Measurements from ENCODE around the gene C2orf80.
"Not testable (repeated sequence)": the region's sequence is repeated elsewhere in the genome, so short reads cannot be mapped to it uniquely, and the experiment has no call there.

Gene C2orf80

DNA sequence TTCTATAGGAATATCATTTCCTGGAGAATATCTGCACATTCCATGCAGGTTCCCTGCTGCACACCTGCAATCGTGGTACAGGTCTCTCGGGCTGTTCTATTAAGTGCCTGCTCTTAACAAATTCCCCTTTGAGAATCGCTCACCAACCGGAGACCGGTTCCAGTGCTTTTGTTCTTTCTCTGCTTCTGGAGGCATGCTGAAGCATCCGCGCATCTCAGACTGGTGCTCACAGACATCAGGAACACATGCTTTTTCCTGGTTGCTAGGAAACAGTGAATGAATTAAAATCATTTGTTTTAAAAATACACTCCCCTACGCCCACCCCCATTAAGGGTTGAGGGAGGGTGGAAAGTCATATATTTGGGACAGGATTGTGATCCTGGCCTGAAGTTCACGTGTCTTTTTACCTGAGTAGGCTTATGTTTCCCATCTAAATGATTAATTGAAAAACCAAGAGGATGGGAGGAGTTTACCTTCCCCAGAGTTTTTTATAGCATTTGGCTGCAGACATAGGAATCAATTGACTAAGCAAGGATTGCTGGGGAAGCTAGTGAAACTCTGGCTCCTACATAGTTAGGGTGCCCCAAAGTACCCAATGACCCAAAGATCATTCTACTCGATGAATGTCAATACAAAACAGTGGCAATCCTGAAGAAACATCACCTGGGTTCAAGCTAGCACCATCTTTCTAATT lies at the start of gene C2orf80:
Gene C2orf80 (minus strand): TSS at position 221 of the 694 bp plus-strand sequence. CDS start 3,044 bp downstream, outside the sequence.
- in situ Hi-C loops (cut with HindIII; ENCODE audit: low sequenced_read_pairs): no loop called here

DNA sequence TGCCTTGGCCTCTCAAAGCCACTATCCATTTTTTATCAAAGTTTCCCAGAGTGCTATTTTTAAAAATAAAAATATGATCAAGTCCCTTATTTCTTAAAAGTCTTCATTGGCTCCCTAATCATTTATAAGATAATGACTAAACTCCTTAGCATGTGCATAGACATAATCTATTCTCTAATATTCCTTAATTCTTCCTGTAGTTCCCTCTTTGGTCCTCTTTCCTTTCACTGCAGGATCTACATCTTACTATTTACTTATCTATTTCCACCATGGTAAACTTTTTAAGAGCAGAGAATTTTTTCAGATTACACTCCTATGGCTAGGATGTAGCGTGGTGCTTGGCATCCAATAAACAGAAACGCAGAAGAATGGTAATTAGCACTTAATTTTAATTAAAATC lies 46.0 kb upstream of the C2orf80 start:
- in situ Hi-C loops (cut with HindIII; ENCODE audit: low sequenced_read_pairs): no loop called here

DNA sequence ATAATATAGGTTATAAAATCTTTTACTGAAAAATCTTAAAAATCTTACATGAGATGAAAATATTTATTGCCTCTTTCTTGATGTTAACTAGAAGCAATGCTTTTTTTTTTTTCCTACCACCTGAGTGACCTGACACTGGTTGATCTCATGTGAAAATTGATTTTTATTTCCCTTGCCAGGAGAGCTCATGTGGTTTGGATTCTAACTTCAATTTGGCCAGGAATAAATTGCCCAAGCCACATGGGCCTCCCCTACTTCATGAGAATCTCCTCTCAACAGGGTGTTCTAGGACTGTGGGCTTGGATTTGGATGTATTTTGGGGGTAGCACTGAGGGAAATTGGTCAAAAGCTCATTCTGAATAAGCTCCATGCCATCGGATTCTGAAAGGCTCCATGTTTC lies 45.0 kb upstream of the C2orf80 start:
- in situ Hi-C loops (cut with HindIII; ENCODE audit: low sequenced_read_pairs): no loop called here

DNA sequence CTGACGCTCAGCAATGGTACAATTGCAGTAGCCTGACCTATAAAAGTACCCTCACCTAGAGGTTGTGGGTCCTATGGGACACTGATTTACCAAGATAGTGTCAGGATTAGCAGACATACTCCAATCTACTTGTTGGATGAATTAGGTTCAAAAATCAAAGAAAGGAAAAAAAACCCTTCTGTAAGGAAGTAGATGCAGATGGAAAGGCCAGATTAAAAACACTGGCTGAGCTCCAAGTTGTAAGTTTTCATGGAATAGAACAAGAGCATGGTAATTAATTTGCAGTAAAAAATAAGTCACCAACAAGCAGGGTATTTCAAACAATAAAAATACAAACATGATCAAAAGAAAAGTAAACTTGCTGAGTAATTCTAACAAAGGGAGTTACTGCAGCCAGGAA lies 38.6 kb upstream of the C2orf80 start:
- in situ Hi-C loops (cut with HindIII; ENCODE audit: low sequenced_read_pairs): no loop called here

DNA sequence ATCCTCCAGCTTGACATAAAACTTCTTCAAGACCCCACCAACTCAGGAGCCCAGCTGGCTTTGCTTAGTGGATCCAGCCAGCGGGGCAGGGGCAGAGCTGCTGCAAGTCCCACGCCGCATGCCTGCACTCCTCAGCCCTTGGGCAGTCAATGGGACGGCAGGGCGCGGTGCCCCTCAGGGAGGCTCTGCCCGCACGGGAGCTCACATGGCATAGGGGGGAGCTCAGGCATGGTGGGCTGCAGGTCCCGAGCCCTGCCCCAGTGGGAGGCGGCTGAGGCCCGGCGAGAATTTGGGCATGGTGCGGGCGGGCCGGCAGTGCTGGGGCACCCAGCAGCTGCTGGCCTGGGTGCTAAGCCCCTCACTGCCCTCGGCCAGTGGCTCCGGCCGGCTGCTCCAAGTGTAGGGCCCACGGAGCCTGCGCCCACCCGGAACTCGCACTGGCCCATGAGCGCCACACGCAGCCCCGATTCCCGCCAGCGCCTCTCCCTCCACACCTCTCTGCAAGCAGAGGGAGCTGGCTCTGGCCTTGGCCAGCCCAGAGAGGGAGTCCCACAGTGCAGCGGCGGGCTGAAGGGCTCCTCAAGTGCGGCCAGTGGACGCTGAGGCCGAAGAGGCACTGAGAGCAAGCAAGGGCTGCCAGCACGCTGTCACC lies 37.9 kb upstream of the C2orf80 start:
- in situ Hi-C loops (cut with HindIII; ENCODE audit: low sequenced_read_pairs): no loop called here

DNA sequence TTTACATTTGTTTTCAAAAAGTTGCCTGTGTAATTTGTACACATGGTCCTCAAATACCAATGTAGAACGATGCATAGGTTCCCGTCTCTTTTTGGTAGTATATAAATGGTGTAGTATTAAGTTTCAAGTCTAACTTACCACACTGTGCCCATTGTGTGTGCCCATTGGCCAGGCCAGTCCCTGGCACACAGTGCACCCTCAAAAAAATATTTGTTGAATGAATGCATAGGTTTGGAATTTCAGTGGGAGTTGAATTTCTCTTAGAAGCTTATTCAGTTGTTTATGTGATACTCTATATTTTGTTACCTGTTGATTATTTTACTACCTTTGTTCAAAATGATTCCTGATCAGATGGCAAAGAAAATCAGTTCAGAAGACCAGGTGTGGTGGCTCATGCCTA lies 35.0 kb upstream of the C2orf80 start:
- in situ Hi-C loops (cut with HindIII; ENCODE audit: low sequenced_read_pairs): no loop called here

DNA sequence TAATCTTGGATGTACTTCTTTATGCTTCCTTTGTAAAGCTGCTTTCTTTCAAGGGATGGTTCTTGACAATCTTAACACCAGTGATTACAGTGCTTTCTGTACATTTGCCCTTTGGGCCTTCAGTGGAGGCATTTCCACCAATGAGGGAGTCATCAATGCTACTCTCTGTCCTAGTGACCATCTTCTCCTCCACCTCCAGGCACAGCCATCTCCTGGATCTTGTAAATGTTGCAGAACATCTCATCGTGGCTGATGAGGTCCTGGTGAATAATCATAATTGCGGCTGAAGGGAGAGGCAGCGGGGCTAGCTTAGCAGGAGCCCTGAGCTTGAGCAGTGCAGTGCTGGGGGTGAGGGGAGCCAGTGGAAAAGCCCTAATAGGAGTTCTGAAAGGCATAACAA lies 32.5 kb upstream of the C2orf80 start:
- in situ Hi-C loops (cut with HindIII; ENCODE audit: low sequenced_read_pairs): no loop called here

DNA sequence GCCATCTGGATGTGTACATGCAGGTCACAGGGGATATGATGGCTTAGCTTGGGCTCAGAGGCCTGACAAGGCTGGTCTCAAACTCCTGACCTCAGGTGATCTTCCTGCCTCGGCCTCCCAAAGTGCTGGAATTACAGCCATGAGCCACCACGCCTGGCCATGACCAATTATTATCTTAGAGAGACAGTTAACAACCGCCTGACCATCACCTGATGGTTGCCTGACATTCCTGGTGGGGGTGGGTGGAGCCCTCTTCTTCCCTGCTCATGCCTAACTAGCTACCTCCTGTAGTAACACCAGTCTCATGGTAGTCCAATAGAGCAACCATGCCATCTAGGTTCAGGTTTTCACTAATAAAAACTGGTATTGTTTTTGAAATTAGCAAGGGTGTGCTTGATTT lies 32.0 kb upstream of the C2orf80 start:
- in situ Hi-C loops (cut with HindIII; ENCODE audit: low sequenced_read_pairs): not testable (repeated sequence)

DNA sequence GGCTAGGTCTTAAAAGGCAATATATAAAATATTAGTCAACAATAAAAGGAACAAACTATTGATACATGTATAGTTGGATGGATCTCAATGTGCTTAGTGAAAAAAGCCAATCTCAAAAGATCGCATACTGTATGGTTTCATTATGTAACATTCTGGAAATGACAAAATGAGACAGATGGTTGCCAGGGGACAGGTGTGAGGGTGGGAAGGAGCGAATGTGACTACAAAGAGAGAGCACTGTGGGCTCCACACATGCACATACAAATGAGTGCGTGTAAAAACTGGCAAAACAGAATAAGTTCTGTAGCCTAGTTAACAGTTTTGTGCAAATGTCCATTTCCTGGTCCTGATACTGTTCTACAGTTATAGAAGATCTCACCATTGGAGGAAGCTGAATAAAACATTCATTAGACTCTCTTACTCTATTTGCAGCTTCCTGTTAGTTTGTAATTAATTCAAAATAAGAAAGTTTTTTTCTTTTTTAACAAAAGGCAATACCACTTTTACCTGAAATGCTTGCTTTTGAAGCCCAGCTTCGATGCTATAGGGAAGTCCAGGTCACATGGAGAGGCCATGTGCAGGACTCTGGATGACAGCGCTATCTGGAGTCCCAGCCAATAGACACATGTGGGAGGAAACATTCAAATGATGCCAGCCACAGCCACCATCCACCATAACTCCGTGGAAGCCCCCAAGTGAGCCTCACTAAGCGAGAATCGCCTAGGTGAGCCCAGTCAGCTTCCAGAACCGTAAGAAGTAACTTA lies 21.0 kb upstream of the C2orf80 start:
- in situ Hi-C loops (cut with HindIII; ENCODE audit: low sequenced_read_pairs): no loop called here

DNA sequence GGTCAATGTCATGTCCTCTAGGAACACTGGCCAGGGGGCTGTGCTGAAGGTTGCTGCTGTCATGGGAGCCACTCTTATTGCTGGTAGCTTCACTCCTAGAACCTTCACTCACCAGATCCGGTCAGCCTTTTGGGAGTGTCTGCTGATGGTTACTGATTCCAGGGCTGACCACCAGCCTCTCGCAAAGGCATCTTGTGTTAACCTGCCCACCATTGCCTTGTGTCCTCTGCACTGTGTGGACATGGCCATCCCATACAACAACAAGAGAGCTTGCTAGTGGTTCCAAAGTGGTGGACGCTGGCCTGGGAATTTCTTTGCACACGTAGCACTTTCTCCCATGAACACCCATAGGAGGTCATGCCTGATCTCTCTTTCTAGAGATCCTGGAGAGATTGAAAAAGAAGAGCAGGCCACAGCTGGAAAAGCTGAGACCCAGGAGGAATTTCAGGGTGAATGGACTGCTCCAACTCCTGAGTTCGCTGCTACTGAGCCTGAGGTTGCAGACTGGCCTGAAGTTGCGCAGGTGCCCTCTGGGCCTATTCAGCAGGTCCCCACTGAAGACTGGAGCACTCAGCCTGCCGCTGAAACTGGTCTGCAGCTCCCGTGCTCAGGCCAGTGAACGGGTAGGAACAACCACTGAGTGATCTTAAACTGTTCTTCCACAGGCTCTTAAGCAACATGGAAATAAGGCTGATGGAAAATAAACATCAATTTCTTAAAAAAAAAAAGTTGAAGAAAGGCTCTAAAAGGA lies 18.7 kb upstream of the C2orf80 start:
- in situ Hi-C loops (cut with HindIII; ENCODE audit: low sequenced_read_pairs): no loop called here

DNA sequence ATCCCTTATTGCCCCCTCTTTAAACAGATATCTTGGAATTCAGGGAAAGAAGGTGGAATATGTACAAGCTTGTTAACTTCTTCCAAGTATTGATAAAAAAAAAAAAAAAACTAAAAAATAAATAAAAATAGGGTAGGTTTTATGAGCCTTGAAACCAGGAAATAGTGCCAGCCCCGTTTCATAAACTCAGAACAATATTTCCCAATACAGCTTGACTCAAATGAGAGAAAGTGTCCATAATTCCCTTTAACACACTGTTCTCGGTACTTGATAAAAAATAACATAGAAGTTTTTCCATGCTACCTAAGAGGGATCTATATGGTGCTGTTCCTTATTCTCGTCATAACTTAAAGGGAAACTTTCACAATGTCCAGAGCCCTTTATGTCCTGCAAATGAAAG lies 17.9 kb upstream of the C2orf80 start:
- in situ Hi-C loops (cut with HindIII; ENCODE audit: low sequenced_read_pairs): no loop called here

DNA sequence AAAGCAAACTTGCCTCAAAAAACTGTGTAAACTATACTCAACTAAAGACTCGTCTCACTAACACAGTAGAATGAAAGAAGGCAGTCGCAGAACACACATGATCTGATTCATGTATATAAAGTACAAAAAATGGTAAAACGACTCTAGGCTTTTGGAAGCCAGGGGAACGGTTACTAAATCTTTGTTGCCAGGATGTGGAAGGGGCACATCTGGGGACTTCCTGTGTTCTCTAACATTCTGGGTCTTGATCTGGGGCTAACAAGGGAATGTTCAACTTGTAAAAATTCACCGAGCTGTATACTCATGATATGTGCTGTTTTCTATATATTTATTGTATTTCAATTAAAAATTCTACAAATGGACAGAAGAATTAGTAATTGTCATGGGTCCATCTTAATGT lies 14.3 kb upstream of the C2orf80 start:
- in situ Hi-C loops (cut with HindIII; ENCODE audit: low sequenced_read_pairs): no loop called here

DNA sequence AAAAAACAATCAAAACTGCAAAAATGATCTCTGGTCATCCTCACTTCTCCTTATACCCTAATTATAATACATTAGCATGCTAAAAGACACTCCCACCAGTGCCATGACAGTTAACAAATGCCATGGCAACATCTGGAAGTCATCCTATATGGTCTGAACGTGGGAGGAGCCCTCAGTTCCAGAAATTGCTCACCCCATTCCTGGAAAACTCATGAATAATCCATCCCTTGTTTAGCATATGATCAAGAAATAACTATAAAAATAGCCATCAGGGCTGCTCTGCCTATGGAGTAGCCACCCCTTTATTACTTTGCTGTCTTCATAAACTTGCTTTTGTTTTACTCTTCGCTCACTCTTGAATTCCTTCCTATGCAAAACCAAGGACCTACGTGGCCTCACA lies 5.7 kb upstream of the C2orf80 start:
- in situ Hi-C loops (cut with HindIII; ENCODE audit: low sequenced_read_pairs): no loop called here

DNA sequence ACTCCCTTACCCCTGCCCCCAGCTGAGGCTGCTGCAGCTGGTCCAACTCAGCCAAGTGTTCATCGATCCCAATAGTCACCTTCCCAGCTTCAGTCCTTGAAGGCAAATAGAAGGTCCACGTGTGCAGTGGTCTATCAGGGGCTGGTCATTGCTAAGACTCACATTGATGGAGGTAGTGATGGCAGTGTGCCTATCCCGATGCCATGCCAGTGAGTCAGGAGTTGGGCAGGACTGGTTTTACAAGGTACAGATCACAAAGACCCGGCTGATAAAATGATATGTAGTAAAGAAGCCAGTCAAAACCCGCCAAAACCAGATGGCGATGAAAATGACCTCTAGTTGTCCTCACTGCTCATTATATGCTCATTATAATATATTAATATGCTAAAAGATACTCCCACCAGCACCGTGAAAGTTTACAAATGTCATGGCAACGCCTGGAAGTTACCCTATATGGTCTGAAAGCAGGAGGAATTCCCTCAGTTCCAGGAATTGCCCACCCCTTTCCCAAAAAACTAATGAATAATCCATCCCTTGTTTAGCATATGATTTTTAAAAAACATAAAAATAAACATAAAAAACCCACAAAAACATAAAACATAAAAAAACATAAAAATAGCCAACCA lies 2.9 kb upstream of the C2orf80 start:
- in situ Hi-C loops (cut with HindIII; ENCODE audit: low sequenced_read_pairs): no loop called here

DNA sequence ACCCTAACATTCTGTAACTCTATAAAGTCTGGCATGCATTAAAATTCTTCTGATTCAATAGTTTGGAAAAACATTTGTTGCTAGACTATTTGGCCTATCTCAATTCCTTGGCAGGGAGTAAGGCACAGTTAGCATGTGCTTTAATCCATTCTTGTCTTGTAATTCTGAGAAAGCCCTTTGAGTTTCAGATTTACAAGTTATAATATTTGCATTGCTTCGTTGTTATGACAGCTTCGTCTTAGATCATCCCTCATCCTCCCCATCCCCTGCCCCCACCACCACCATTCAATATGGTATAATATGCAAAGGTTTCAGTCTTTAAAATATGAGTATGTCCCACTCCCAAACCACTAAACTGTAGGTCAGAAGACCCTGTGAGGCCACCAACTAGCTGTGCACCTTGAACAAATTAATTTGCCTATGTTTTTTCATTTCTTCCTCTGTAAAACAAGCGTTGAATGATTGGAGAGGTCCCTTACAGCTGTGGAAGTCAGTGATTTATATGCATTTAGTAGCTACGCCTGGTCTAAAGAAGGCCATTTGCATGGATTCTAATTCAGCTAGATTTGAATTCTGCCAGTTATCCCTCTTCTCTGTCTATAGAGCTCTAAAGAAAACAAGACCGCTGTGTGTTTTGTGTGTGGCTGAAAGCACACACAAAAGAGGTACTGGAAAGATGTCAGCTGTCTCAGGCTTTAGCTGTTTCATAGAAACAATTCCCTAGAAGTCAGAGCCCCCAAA lies 591 bp downstream of the C2orf80 start:
- in situ Hi-C loops (cut with HindIII; ENCODE audit: low sequenced_read_pairs): no loop called here

DNA sequence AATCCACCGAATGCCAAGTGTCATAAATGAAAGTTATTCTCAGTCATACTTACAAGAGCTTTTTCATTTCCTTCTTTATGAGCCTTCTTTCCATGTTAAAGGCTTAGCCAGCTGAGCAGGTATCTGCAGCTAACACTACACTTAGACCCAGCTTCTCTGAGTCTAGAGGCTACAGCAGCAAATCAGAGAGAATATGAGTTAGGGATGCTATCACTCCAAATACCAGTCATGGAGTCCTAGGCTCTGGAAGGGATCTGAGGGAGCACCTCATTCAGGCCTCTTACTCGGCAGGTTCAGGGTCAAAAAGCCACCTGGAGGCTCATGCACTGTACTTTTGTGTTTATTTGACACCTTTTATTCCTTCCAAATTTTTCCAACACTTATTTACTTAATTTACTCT lies 2.9 kb downstream of the C2orf80 start:
- in situ Hi-C loops (cut with HindIII; ENCODE audit: low sequenced_read_pairs): no loop called here

DNA sequence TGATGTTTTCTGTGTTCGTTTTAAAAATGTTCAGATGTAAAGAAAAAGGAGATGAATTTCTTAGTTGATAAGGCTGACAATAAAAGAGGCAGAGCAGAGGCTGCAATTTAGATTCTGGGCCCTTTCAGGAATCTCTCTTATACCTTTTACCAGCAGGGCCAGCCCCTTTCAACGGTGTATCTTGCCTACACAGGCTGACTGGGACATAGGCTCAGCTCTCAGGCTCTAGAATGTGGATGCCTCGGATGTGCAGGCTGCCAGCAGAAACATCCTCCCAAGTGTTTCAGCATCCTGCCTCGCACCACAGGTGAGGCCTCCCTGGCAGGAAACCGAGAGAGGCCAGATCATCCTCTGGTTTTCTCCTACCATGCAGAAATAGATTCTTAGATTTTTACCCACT lies 3.4 kb downstream of the C2orf80 start:
- in situ Hi-C loops (cut with HindIII; ENCODE audit: low sequenced_read_pairs): no loop called here

DNA sequence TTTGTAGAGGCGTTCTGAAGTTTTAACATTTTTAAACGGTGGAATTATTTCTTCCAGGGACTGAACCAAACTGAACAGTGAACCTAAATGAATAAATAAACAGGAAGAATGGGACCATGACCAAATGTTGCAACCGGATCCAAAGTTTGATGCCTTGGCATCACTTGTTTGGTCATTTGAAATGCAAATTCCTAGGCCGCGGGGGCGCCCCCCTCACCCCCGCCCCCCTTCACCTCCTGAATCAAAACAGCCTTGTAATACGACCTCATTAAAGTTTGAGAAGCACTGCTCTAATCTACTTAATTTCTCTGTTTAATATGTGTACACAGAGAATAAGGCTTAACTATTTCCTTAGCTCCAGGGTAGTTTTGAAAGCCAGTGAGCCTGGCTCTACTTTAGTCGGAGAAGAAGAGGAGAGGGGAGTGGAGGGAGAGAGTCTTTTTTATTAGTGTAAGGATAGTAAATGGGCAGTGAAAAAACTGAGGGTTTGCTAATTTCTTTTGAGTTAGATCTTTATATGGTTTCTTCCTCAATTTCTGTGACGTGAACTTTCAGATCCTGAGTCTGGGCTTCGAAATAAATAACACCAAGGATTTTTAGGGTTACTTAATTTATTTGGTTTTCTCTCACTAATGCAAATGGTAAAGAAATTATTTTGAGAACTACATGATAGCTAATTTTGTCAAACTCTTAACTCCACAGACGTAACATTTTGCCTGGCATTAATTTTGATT lies 5.7 kb downstream of the C2orf80 start:
- in situ Hi-C loops (cut with HindIII; ENCODE audit: low sequenced_read_pairs): no loop called here

DNA sequence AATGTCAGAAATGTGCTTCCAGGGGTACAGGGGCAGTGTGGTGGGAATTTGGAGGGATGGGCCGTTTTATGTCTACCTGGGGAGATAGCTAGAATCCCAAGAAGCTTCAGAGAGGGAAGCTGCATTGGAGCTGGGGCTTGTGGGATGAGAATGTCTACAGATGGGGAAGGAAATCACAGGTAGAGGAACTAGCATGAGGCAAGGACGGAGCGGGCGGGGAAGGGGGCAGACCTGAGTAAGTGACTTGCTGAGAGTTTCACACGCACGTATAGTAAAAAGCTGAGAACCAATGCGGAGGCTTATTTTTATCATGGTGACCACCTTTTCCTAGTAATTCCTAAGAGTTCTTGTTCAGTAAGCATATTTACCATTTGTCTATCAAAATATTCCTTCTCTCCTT lies 6.3 kb downstream of the C2orf80 start:
- in situ Hi-C loops (cut with HindIII; ENCODE audit: low sequenced_read_pairs): no loop called here

DNA sequence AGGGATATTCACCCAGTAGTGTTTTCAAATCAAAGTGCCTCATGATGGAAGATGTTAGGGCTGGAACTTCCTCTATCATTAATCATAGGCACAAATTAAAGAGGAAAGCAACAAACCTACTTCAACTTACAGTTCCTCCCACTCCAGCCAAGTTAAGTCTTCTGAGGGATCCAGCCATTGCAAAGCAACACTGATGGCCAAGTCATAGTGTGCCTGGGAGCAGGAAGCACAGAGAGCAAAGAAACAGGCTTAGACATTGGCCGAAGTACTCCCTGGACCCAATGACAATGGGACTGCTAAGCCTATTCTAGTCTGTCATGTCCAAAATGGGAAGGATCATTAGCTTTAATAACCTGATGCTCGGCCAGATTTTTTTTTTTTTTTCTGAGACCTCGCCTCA lies 7.0 kb downstream of the C2orf80 start:
- in situ Hi-C loops (cut with HindIII; ENCODE audit: low sequenced_read_pairs): no loop called here

Measured in DLD1 (cell line).